OCI-LY1 (cell line): ENCODE results near the gene TRIP10.

Experiments used
- H2AFZ ChIP-seq: fragments of 200-600 bp; sonication (generic), shearing (Covaris generic); 2 replicates; pipeline ENCODE4 v1.6.0; 2014; ENCODE audit warnings: antibody characterized with exemption, mild to moderate bottlenecking, low read length
- H3F3A ChIP-seq: fragments of 200-600 bp; sonication (generic), shearing (Covaris generic); 2 replicates; pipeline ENCODE4 v1.6.0; 2014; ENCODE audit warnings: mild to moderate bottlenecking, antibody characterized with exemption, low read length, moderate library complexity; ENCODE audit not compliant: insufficient read depth
- H3K27ac ChIP-seq: fragments of 200-600 bp; sonication (generic); 2 replicates; pipeline ENCODE4 v1.5.1; 2014; ENCODE audit warnings: low read length, mixed run types, mild to moderate bottlenecking, low read depth; ENCODE audit not compliant: poor library complexity, severe bottlenecking
- H3K27me3 ChIP-seq: fragments of 200-600 bp; sonication (generic); 2 replicates; pipeline ENCODE4 v1.6.0; 2014; ENCODE audit warnings: antibody characterized with exemption, mild to moderate bottlenecking, low read length, moderate library complexity; ENCODE audit not compliant: insufficient read depth
- H3K36me3 ChIP-seq: fragments of 200-600 bp; sonication (generic); 2 replicates; pipeline ENCODE4 v1.6.1; 2014; ENCODE audit warnings: mild to moderate bottlenecking, antibody characterized with exemption, low read length, moderate library complexity, mixed read lengths; ENCODE audit not compliant: insufficient read depth
- H3K4me1 ChIP-seq: fragments of 200-600 bp; sonication (generic); 2 replicates; pipeline ENCODE4 v1.5.1; 2014; ENCODE audit warnings: mild to moderate bottlenecking, low read length, moderate library complexity; ENCODE audit not compliant: insufficient read depth, severe bottlenecking
- H3K4me2 ChIP-seq: fragments of 200-600 bp; sonication (generic), shearing (Covaris generic); 2 replicates; pipeline ENCODE4 v1.6.1; 2014; ENCODE audit warnings: low read length
- H3K4me3 ChIP-seq: fragments of 200-600 bp; sonication (generic); 2 replicates; pipeline ENCODE4 v1.5.1; 2014; ENCODE audit warnings: low read length, low read depth, mild to moderate bottlenecking, mixed read lengths; ENCODE audit not compliant: poor library complexity, severe bottlenecking
- H3K79me2 ChIP-seq: fragments of 200-600 bp; shearing (Covaris generic); 2 replicates; pipeline ENCODE4 v1.6.1; 2016; ENCODE audit warnings: mixed run types, low read length, mixed read lengths; ENCODE audit not compliant: insufficient read depth
- H3K9ac ChIP-seq: fragments of 200-600 bp; sonication (generic), shearing (Covaris generic); 2 replicates; pipeline ENCODE4 v1.6.1; 2014; ENCODE audit warnings: mild to moderate bottlenecking, low read length, mixed read lengths
- H3K9me2 ChIP-seq: fragments of 200-600 bp; sonication (generic), shearing (Covaris generic); 2 replicates; pipeline ENCODE4 v1.6.1; 2014; ENCODE audit warnings: low read depth, mild to moderate bottlenecking, low read length, mixed read lengths
- H3K9me3 ChIP-seq: fragments of 200-600 bp; shearing (Covaris generic); 2 replicates; pipeline ENCODE4 v1.6.1; 2014; ENCODE audit warnings: low read length, mixed read lengths
- H4K20me1 ChIP-seq: fragments of 200-600 bp; sonication (generic), shearing (Covaris generic); 2 replicates; pipeline ENCODE4 v1.6.0; 2016; ENCODE audit warnings: mild to moderate bottlenecking, low read length; ENCODE audit not compliant: insufficient read depth
- EZH2 ChIP-seq: fragments of 200-600 bp; sonication (generic), shearing (Covaris generic); IDR thresholded peaks from 2 replicates; pipeline ENCODE4 v1.8.0; 2017; ENCODE audit warnings: borderline replicate concordance, mixed run types, mild to moderate bottlenecking, antibody characterized with exemption, low read length, moderate library complexity, mixed read lengths
- TF ChIP-seq, protein P1 (sequence below): fragments of 200-600 bp; sonication (generic), shearing (Covaris generic); IDR thresholded peaks from 2 replicates; pipeline ENCODE4 v1.5.1; 2017; ENCODE audit warnings: mild to moderate bottlenecking, antibody characterized with exemption, low read length, moderate library complexity, mixed read lengths

Gene TRIP10

DNA sequence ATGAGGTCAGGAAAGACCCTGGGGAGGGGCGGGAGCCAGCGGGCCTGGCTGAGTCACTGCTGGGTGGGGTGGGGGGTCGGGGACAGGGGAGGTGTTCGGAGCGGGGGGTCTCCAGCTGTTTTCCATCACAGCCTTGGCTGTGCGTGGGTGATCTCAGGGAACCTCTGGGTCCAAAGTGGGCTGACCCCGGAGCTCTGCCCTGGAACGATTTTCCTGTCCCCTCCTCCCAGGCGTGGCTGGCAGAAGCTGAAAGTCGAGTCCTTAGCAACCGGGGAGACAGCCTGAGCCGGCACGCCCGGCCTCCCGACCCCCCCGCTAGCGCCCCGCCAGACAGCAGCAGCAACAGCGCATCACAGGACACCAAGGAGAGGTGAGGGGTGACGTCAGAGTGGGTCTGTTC lies 10.6 kb downstream of the TRIP10 start:
- H2AFZ ChIP-seq = no peak overlapping the region
- TF ChIP-seq EZH2 = no peak
- TF ChIP-seq, protein P1, sequence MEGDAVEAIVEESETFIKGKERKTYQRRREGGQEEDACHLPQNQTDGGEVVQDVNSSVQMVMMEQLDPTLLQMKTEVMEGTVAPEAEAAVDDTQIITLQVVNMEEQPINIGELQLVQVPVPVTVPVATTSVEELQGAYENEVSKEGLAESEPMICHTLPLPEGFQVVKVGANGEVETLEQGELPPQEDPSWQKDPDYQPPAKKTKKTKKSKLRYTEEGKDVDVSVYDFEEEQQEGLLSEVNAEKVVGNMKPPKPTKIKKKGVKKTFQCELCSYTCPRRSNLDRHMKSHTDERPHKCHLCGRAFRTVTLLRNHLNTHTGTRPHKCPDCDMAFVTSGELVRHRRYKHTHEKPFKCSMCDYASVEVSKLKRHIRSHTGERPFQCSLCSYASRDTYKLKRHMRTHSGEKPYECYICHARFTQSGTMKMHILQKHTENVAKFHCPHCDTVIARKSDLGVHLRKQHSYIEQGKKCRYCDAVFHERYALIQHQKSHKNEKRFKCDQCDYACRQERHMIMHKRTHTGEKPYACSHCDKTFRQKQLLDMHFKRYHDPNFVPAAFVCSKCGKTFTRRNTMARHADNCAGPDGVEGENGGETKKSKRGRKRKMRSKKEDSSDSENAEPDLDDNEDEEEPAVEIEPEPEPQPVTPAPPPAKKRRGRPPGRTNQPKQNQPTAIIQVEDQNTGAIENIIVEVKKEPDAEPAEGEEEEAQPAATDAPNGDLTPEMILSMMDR = no peak
- H3K27ac ChIP-seq = no peak overlapping the region
- peaks cover 80% of the 10 kb centered on the region for H3K36me3 ChIP-seq
- H3K4me1 ChIP-seq = peaks cover 9% of the 10 kb centered on the region
- no peak overlapping the region for H3K4me3 ChIP-seq
- no peaks in the 10 kb centered on the region for H3K79me2 ChIP-seq
- H3K27me3 ChIP-seq = no peaks in the 10 kb centered on the region
- H3K4me2 ChIP-seq = no peak overlapping the region
- no peaks in the 10 kb centered on the region for H3K9me3 ChIP-seq
- no peaks in the 10 kb centered on the region for H3K9me2 ChIP-seq
- no peaks in the 10 kb centered on the region for H4K20me1 ChIP-seq
- no peaks in the 10 kb centered on the region for H3F3A ChIP-seq
- no peak overlapping the region for H3K9ac ChIP-seq

DNA sequence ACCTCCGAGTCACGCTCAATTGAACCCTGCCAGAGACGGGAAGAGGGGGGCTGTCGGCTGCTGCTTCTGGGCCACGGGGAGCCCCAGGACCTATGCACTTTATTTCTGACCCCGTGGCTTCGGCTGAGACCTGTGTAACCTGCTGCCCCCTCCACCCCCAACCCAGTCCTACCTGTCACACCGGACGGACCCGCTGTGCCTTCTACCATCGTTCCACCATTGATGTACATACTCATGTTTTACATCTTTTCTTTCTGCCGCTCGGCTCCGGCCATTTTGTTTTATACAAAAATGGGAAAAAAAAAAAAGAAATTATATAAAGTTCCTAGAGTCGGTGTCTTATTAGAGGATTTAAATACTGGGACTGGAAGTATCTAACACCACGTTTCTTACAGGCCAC lies 11.7 kb downstream of the TRIP10 start:
- Histone ChIP-seq H4K20me1 (no peaks in the 10 kb centered on the region), H3K9me2 (no peaks in the 10 kb centered on the region), H3K9ac (no peak overlapping the region), H3K27ac (no peak overlapping the region), H3K27me3 (no peaks in the 10 kb centered on the region), H3K9me3 (no peaks in the 10 kb centered on the region), H3F3A (no peaks in the 10 kb centered on the region), H2AFZ (no peak overlapping the region), H3K4me3 (no peak overlapping the region), H3K4me1 (peaks cover 9% of the 10 kb centered on the region), H3K79me2 (no peaks in the 10 kb centered on the region), H3K36me3 (peaks cover 72% of the 10 kb centered on the region), H3K4me2 (no peak overlapping the region)
- TF ChIP-seq, protein P1 = no peak
- no peak for TF ChIP-seq EZH2

DNA sequence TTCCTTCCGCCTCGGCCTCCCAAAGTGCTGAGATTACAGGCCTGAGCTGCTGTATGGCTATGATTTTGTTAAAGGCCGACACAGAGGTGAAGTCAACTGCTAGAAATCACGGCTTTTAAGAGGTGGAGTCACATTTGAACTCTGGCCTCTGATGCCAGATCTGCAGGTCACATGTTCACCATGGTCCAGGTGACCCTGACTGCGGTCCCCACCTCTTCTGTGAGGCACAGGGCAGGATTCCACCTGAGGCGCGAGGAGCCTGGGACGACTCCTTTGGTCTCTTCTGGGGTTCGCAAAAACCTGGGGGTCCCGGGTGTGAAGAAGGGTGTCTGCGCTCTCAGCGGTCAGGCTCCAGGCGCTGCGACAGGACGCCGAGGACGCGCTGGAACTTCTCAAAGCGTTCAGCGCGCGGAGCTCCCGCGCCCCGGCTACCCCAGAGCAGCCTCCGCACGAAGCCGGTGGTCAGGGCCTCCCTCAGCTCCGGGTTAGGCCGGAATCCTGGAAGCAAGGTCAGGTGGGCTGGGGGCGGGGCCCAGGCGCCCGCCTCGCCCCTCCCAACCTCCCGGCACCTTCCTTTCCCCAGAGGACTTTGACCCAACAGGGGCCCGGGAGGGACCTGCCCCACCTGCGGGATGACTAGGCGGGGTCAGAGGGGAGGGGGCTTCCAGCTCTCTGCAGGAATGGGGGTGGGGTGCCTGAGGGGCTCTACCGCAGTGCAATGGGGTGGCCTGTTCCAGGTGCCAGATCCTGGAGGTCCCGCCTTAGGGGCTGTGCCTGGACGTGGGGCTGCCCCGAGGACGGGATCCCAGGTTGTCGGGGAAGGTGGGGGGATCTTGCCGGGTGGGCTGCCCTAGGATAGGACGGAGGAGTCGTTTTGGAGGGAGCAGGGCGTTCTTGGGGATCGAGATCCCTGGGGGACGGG lies 13.0 kb downstream of the TRIP10 start:
- H3K27me3 ChIP-seq = no peaks in the 10 kb centered on the region
- H3K9me3 ChIP-seq = no peaks in the 10 kb centered on the region
- peak overlapping the region; percentile 57 for H3K27ac ChIP-seq
- peak overlapping the region; percentile 75 for H3K4me2 ChIP-seq
- TF ChIP-seq EZH2 = no peak
- TF ChIP-seq, protein P1 = no peak
- no peak overlapping the region for H2AFZ ChIP-seq
- H3K4me3 ChIP-seq = peak overlapping the region; percentile 57
- H3K36me3 ChIP-seq = peaks cover 60% of the 10 kb centered on the region
- H3K9ac ChIP-seq = peak overlapping the region; percentile 47
- H3K9me2 ChIP-seq = no peaks in the 10 kb centered on the region
- H3K79me2 ChIP-seq = no peaks in the 10 kb centered on the region
- H3K4me1 ChIP-seq = peaks cover 9% of the 10 kb centered on the region
- H4K20me1 ChIP-seq = no peaks in the 10 kb centered on the region
- H3F3A ChIP-seq = no peaks in the 10 kb centered on the region
